WERI-Rb-1 (cell line): Measurements from ENCODE around the gene FOXM1.
"Not testable (repeated sequence)": the region's sequence is repeated elsewhere in the genome, so short reads cannot be mapped to it uniquely, and the experiment has no call there.

ENCODE experiments used
- DNase-seq: peaks from one replicate; pipeline ENCODE4 v3.0.0-alpha.2; 2020
- H3K27ac ChIP-seq: fragments of 250-450 bp; sonication (Bioruptor Pico); 2 replicates; pipeline ENCODE4 v1.5.1; 2020; ENCODE audit warnings: mild to moderate bottlenecking, moderate library complexity
- H3K27me3 ChIP-seq: fragments of 250-450 bp; sonication (Bioruptor Pico); 2 replicates; pipeline ENCODE4 v1.5.1; 2021; ENCODE audit warnings: mild to moderate bottlenecking, low read depth, moderate library complexity; ENCODE audit not compliant: insufficient read depth, severe bottlenecking
- H3K36me3 ChIP-seq: fragments of 250-450 bp; sonication (Bioruptor Pico); 2 replicates; pipeline ENCODE4 v1.5.1; 2020; ENCODE audit warnings: mild to moderate bottlenecking, moderate library complexity
- H3K4me3 ChIP-seq: 2 replicates; pipeline ENCODE4 v1.5.1; 2011; ENCODE audit warnings: low read depth, mild to moderate bottlenecking, control low read depth, low read length
- H3K9me3 ChIP-seq: fragments of 250-450 bp; sonication (Bioruptor Pico); 2 replicates; pipeline ENCODE4 v1.5.1; 2021; ENCODE audit warnings: mild to moderate bottlenecking, moderate library complexity; ENCODE audit not compliant: severe bottlenecking
- CTCF ChIP-seq: IDR thresholded peaks from 2 replicates; pipeline ENCODE4 v1.5.1; 2011; ENCODE audit warnings: low read depth, mild to moderate bottlenecking, control low read depth, inconsistent platforms, low read length

The FOXM1 gene

DNA sequence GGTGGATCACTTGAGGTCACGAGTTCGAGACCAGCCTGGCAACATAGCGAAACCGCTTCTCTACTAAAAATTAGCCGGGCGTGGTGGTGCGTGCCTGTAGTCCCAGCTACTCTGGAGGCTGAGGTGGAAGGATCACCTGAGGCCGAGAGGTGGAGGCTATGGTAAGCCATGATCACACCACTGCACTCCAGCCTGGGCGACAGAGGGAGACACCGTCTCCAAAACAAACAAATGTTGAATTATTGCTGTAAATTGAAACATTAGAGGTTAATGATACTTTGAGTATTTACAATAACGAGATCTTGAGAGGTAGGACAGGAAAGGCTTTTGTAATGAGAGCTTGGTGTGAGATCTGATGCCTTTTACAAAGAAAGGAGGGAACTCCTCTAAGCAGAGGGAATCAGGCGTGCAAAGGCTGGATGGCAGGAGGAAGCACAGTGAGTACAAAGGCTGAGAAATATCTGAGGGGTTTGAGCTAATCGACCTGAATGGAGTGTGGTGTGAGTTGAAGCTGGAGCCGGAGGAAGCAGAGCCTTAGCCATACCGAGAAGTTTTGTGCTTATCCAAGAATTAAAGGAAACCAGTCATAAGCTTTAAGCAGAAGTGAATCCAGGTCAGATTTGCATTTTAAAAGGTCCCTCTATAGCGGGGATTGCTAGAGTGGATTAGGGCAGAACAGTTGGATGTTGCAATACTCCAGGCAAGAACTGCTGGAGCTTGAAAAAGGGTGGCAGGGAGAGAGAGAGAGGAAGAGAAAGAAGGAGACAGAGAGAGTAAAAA is 1.2 kb upstream of the FOXM1 start:
- Histone ChIP-seq H3K27me3 (no peaks in the 10 kb centered on the region), H3K27ac (peak overlapping the region; percentile 99), H3K4me3 (peak overlapping the region; percentile 96), H3K36me3 (peaks cover 42% of the 10 kb centered on the region), H3K9me3 (no peaks in the 10 kb centered on the region)
- TF ChIP-seq CTCF = no peak
- peak; percentile 45 for DNase-seq

DNA sequence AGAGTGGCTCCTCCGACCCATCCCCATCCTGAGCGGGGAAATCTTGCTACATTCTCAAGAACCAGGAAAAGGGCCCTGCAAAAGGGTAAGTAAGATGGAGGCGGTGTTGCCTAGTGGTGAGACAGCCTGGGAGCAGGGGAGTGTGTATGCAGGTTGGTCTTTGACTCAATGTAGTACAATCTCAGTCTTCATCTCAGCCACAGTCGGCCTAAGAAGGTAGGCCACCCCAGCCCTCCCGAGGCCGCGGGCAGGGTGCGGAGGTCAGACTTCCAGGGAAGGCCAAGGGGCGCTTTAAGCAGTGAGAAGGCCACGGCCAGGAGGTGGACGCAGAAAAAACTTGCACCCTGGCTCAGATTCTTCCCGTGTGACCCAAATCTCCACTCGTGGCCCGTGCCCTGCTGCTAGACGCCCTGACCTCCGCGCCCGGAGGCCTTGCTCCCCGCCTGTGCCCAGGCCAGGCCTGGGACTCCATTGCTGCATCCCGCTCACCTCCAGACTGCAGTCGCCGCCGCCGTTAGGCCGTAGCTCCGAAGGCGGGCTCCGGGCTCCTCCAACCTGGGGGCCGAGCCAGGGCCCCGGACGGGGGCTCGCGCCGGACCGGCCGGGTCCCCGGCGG is 435 bp downstream of the FOXM1 start:
- H3K9me3 ChIP-seq = no peaks in the 10 kb centered on the region
- H3K36me3 ChIP-seq = peaks cover 58% of the 10 kb centered on the region
- no peaks in the 10 kb centered on the region for H3K27me3 ChIP-seq
- TF ChIP-seq CTCF = no peak; the same call in 1 of the 2 replicates
- H3K4me3 ChIP-seq = peak overlapping the region; percentile 96
- DNase-seq = peak; percentile 31
- peak overlapping the region; percentile 99 for H3K27ac ChIP-seq

DNA sequence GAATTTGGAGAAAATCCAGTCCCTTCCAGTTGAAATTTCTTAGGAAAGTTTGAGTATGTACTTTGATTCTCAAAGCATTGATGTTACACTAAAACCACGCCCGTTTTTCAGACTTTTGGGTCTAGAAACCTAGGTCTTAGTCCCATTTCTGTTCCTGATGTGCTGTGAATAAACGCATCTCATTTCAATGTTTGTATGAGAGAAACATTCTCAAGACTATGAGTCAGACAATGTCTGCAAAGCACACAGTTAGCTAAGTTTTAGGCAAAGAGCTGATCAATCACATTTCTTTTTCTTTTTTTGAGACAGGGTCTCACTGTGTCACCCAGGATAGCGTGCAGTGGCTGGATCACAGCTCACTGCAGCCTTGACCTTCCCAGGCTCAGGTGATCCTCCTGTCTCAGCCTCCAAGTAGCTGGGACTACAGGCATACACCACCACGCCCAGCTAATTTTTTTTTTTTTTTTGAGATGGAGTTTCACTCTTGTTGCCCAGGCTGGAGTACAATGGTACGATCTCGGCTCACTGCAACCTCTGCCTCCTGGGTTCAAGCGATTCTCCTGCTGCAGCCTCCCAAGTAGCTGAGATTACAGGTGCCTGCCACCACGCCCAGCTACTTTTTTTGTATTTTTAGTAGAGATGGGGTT is 7.9 kb downstream of the FOXM1 start:
- not testable (repeated sequence) for H3K27me3 ChIP-seq, DNase-seq, H3K9me3 ChIP-seq, H3K4me3 ChIP-seq, H3K27ac ChIP-seq
- H3K36me3 ChIP-seq = peaks cover 92% of the 10 kb centered on the region

GRCh38 chr12:2864198-2864597 is 12.8 kb downstream of the FOXM1 start:
- Histone ChIP-seq H3K27me3 (no peaks in the 10 kb centered on the region), H3K9me3 (no peaks in the 10 kb centered on the region), H3K27ac (no peak overlapping the region), H3K36me3 (peaks cover 99% of the 10 kb centered on the region), H3K4me3 (no peak overlapping the region)
- no peak for DNase-seq
- no peak for TF ChIP-seq CTCF

DNA sequence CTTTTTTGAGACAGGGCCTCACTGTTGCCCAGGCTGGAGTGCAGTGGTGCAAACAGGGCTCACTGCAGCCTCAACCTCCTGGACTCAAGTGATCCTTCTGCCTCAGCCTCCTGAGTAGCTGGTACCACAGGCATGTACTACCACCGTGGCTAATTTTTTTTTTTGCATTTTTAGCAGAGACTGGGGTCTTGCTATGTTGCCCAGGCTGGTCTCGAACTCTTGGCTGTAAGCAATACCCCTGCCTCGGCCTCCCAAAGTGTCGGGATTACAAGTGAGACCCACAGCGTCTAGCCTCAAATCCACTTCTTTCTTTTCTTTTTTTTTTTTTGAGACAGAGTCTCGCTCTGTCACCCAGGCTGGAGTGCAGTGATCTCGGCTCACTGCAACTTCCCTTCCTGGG is 13.6 kb downstream of the FOXM1 start:
- peaks cover 99% of the 10 kb centered on the region for H3K36me3 ChIP-seq
- DNase-seq, H3K27ac ChIP-seq, H3K27me3 ChIP-seq, H3K9me3 ChIP-seq, H3K4me3 ChIP-seq: not testable (repeated sequence)

- H3K27me3 ChIP-seq = no peaks in the 10 kb centered on the region
- no peak overlapping the region for H3K4me3 ChIP-seq
- H3K27ac ChIP-seq = no peak overlapping the region
- peaks cover 99% of the 10 kb centered on the region for H3K36me3 ChIP-seq
- DNase-seq = no peak
- TF ChIP-seq CTCF = no peak
- H3K9me3 ChIP-seq = no peaks in the 10 kb centered on the region
These were observed 14.1 kb downstream of the FOXM1 start for GRCh38 chr12:2862876-2863275.
